ENCODE data around the gene ADARB1. TPM values are rescaled to one million over a fixed set of nuclear protein-coding genes. Genes with fewer than 3 reads are reported as not detected.

ADARB1 gene
- total and polyA plus RNA-seq, 2 experiments from 2014 or later = 16.0 to 17.3 TPM

- no peak overlapping the region for H3K4me3 ChIP-seq
- H3K79me2 ChIP-seq = no peaks in the 10 kb centered on the region
- 88% methylated on average over 4 of the region's 4 CpGs for WGBS (ENCODE audit: low lambda C conversion rate, missing lambda C conversion rate)
- DNase-seq (ENCODE audit: low spot score) = no peak
- no peak overlapping the region for H3K27ac ChIP-seq
- H3K9me3 ChIP-seq (ENCODE audit: low read depth) = peaks cover 7% of the 10 kb centered on the region
- H3K36me3 ChIP-seq (replicated peaks; ENCODE audit: insufficient read depth, low read depth) = no peaks in the 10 kb centered on the region
- H3K4me2 ChIP-seq = no peak overlapping the region
- no peaks in the 10 kb centered on the region for H3K4me1 ChIP-seq (ENCODE audit: insufficient read depth)
- H2AFZ ChIP-seq = no peak overlapping the region
- no peaks in the 10 kb centered on the region for H4K20me1 ChIP-seq (ENCODE audit: insufficient read depth, poor library complexity, severe bottlenecking)
- TF ChIP-seq EZH2phosphoT487 (IDR thresholded peaks at IDR 0.05; ENCODE audit: low read depth, severe bottlenecking, unreplicated experiment) (no peak), CTCF (IDR thresholded peaks at IDR 0.05; ENCODE audit: poor library complexity) (no peak), EZH2 (IDR thresholded peaks at IDR 0.05; ENCODE audit: borderline replicate concordance) (no peak)
- no peaks in the 10 kb centered on the region for H3K27me3 ChIP-seq
- H3K9me2 ChIP-seq (replicated peaks; ENCODE audit: insufficient read depth) = no peaks in the 10 kb centered on the region
Observed at GRCh38 chr21:45220071-45220481, 145.7 kb downstream of the ADARB1 start.

GRCh38 chr21:45220714-45221490 lies 146.5 kb downstream of the ADARB1 start:
- Histone ChIP-seq H3K79me2 (no peaks in the 10 kb centered on the region), H3K4me2 (no peak overlapping the region), H4K20me1 (ENCODE audit: insufficient read depth, poor library complexity, severe bottlenecking) (no peaks in the 10 kb centered on the region), H3K27ac (no peak overlapping the region), H3K36me3 (replicated peaks; ENCODE audit: insufficient read depth, low read depth) (no peaks in the 10 kb centered on the region), H3K9me3 (ENCODE audit: low read depth) (peaks cover 7% of the 10 kb centered on the region), H2AFZ (no peak overlapping the region), H3K4me3 (no peak overlapping the region), H3K9me2 (replicated peaks; ENCODE audit: insufficient read depth) (no peaks in the 10 kb centered on the region), H3K4me1 (ENCODE audit: insufficient read depth) (no peaks in the 10 kb centered on the region), H3K27me3 (no peaks in the 10 kb centered on the region)
- TF ChIP-seq CTCF (IDR thresholded peaks at IDR 0.05; ENCODE audit: poor library complexity) = no peak
- TF ChIP-seq EZH2phosphoT487 (IDR thresholded peaks at IDR 0.05; ENCODE audit: low read depth, severe bottlenecking, unreplicated experiment) = no peak
- DNase-seq (ENCODE audit: low spot score) = no peak
- WGBS (ENCODE audit: low lambda C conversion rate, missing lambda C conversion rate) = 94% methylated on average over 29 of the region's 29 CpGs

DNA sequence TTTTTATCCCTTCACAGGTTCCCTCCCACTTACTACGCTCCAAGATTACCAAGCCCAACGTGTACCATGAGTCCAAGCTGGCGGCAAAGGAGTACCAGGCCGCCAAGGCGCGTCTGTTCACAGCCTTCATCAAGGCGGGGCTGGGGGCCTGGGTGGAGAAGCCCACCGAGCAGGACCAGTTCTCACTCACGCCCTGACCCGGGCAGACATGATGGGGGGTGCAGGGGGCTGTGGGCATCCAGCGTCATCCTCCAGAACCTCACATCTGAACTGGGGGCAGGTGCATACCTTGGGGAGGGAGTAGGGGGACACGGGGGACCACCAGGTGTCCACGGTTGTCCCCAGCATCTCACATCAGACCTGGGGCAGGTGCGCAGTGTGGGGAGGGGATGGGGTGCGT lies 147.6 kb downstream of the ADARB1 start:
- no peak for TF ChIP-seq CTCF (IDR thresholded peaks at IDR 0.05; ENCODE audit: poor library complexity)
- TF ChIP-seq EZH2phosphoT487 (IDR thresholded peaks at IDR 0.05; ENCODE audit: low read depth, severe bottlenecking, unreplicated experiment) = no peak
- TF ChIP-seq EZH2 (IDR thresholded peaks at IDR 0.05; ENCODE audit: borderline replicate concordance) = no peak
- 99% methylated on average over 12 of the region's 15 CpGs for WGBS (ENCODE audit: low lambda C conversion rate, missing lambda C conversion rate)
- H2AFZ ChIP-seq = no peak overlapping the region
- H4K20me1 ChIP-seq (ENCODE audit: insufficient read depth, poor library complexity, severe bottlenecking) = no peaks in the 10 kb centered on the region
- no peak overlapping the region for H3K27ac ChIP-seq
- H3K27me3 ChIP-seq = no peaks in the 10 kb centered on the region
- H3K4me3 ChIP-seq = no peak overlapping the region
- H3K9me3 ChIP-seq (ENCODE audit: low read depth) = no peaks in the 10 kb centered on the region
- H3K4me1 ChIP-seq (ENCODE audit: insufficient read depth) = no peaks in the 10 kb centered on the region
- H3K79me2 ChIP-seq = no peaks in the 10 kb centered on the region
- H3K9me2 ChIP-seq (replicated peaks; ENCODE audit: insufficient read depth) = no peaks in the 10 kb centered on the region
- DNase-seq (ENCODE audit: low spot score) = no peak
- no peak overlapping the region for H3K4me2 ChIP-seq
- H3K36me3 ChIP-seq (replicated peaks; ENCODE audit: insufficient read depth, low read depth) = no peaks in the 10 kb centered on the region
